IPS-18c (cell line): ENCODE data around the gene ABHD12B.

Experiments used
- H3K4me3 ChIP-seq: 2 replicates; pipeline ENCODE4 v1.7.0; 2013; ENCODE audit warnings: low read depth, mild to moderate bottlenecking, low read length, moderate library complexity; ENCODE audit not compliant: insufficient read depth
- H3K9me3 ChIP-seq: one replicate; pipeline ENCODE4 v1.6.1; 2013; ENCODE audit warnings: mild to moderate bottlenecking, low read length, moderate library complexity; ENCODE audit not compliant: control insufficient read depth, insufficient read depth

ABHD12B gene

GRCh38 chr14:50835280-50835679 lies 36.6 kb upstream of the ABHD12B start:
- H3K9me3 ChIP-seq = no peaks in the 10 kb centered on the region
- H3K4me3 ChIP-seq = no peak overlapping the region

- H3K4me3 ChIP-seq = no peak overlapping the region
- no peaks in the 10 kb centered on the region for H3K9me3 ChIP-seq
Measured at GRCh38 chr14:50836515-50836914, 35.3 kb upstream of the ABHD12B start.

- Histone ChIP-seq H3K4me3 (no peak overlapping the region), H3K9me3 (no peaks in the 10 kb centered on the region)
Measured at GRCh38 chr14:50837271-50837670, 34.6 kb upstream of the ABHD12B start.

- Histone ChIP-seq H3K4me3 (no peak overlapping the region), H3K9me3 (no peaks in the 10 kb centered on the region)
Measured at GRCh38 chr14:50837850-50838470, 33.9 kb upstream of the ABHD12B start.

- H3K9me3 ChIP-seq = no peaks in the 10 kb centered on the region
Measured at GRCh38 chr14:50839048-50839447, 32.8 kb upstream of the ABHD12B start.

GRCh38 chr14:50839691-50840090 lies 32.2 kb upstream of the ABHD12B start:
- Histone ChIP-seq H3K4me3 (no peak overlapping the region), H3K9me3 (no peaks in the 10 kb centered on the region)

More at GRCh38 chr14:50839048-50839447, 32.8 kb upstream of the ABHD12B start:
- H3K4me3 ChIP-seq = no peak overlapping the region

- H3K4me3 ChIP-seq = no peak overlapping the region
- H3K9me3 ChIP-seq = no peaks in the 10 kb centered on the region
Measured at GRCh38 chr14:50844391-50844790, 27.5 kb upstream of the ABHD12B start.

- Histone ChIP-seq H3K4me3 (no peak overlapping the region), H3K9me3 (no peaks in the 10 kb centered on the region)
Measured at GRCh38 chr14:50845166-50845565, 26.7 kb upstream of the ABHD12B start.

- no peaks in the 10 kb centered on the region for H3K9me3 ChIP-seq
- no peak overlapping the region for H3K4me3 ChIP-seq
Measured at GRCh38 chr14:50846226-50846880, 25.5 kb upstream of the ABHD12B start.

- Histone ChIP-seq H3K9me3 (no peaks in the 10 kb centered on the region), H3K4me3 (no peak overlapping the region)
Measured at GRCh38 chr14:50853891-50854290, 18.0 kb upstream of the ABHD12B start.

- Histone ChIP-seq H3K4me3 (no peak overlapping the region), H3K9me3 (no peaks in the 10 kb centered on the region)
Measured at GRCh38 chr14:50854521-50854920, 17.3 kb upstream of the ABHD12B start.

GRCh38 chr14:50855558-50855957 lies 16.3 kb upstream of the ABHD12B start:
- Histone ChIP-seq H3K4me3 (no peak overlapping the region), H3K9me3 (no peaks in the 10 kb centered on the region)

GRCh38 chr14:50856660-50857059 lies 15.2 kb upstream of the ABHD12B start:
- Histone ChIP-seq H3K4me3 (no peak overlapping the region), H3K9me3 (no peaks in the 10 kb centered on the region)

GRCh38 chr14:50859296-50859624 lies 12.6 kb upstream of the ABHD12B start:
- no peak overlapping the region for H3K4me3 ChIP-seq

GRCh38 chr14:50860478-50861086 lies 11.3 kb upstream of the ABHD12B start:
- H3K4me3 ChIP-seq = no peak overlapping the region
- no peaks in the 10 kb centered on the region for H3K9me3 ChIP-seq

More at GRCh38 chr14:50859296-50859624, 12.6 kb upstream of the ABHD12B start:
- no peaks in the 10 kb centered on the region for H3K9me3 ChIP-seq

- Histone ChIP-seq H3K9me3 (no peaks in the 10 kb centered on the region), H3K4me3 (no peak overlapping the region)
Measured at GRCh38 chr14:50862036-50862570, 9.8 kb upstream of the ABHD12B start.

GRCh38 chr14:50864237-50864636 lies 7.6 kb upstream of the ABHD12B start:
- Histone ChIP-seq H3K9me3 (no peaks in the 10 kb centered on the region), H3K4me3 (no peak overlapping the region)

GRCh38 chr14:50864946-50865345 lies 6.9 kb upstream of the ABHD12B start:
- H3K4me3 ChIP-seq = no peak overlapping the region
- no peaks in the 10 kb centered on the region for H3K9me3 ChIP-seq
